Coronary artery (tissue), 2 donors: ENCODE data around the gene RDH14.

Source experiments
- DNase-seq: peaks from one replicate; pipeline ENCODE4 v3.0.0-alpha.2; 2017; ENCODE audit warnings: low spot score
- H3K27ac ChIP-seq, 2 donors: fragments of 200-600 bp; sonication (generic); one replicate each; pipeline ENCODE4 v1.5.1; 2016 to 2019
- H3K4me3 ChIP-seq: fragments of 200-600 bp; sonication (generic); 2 replicates; pipeline ENCODE4 v1.5.1; 2016; ENCODE audit warnings: mild to moderate bottlenecking, moderate library complexity
- CTCF ChIP-seq: fragments of 200-600 bp; sonication (generic); IDR thresholded peaks from one replicate; pipeline ENCODE4 v1.5.1; 2019; ENCODE audit warnings: antibody characterized with exemption

Gene RDH14

GRCh38 chr2:18600255-18600613 is 39.8 kb upstream of the RDH14 start:
- Histone ChIP-seq H3K4me3 (no peak overlapping the region), H3K27ac (peak overlapping the region in 1 of 2 donors; percentile 54)
- DNase-seq: no peak
- TF ChIP-seq CTCF: no peak

- TF ChIP-seq CTCF: no peak
- DNase-seq: no peak
- Histone ChIP-seq H3K27ac (peak overlapping the region in 1 of 2 donors; percentile 54), H3K4me3 (no peak overlapping the region)
Measured at GRCh38 chr2:18599509-18600254, 39.2 kb upstream of the RDH14 start.

- Histone ChIP-seq H3K4me3 (no peak overlapping the region), H3K27ac (peak overlapping the region in 1 of 2 donors; percentile 54)
- DNase-seq: no peak
- no peak for TF ChIP-seq CTCF
Measured at GRCh38 chr2:18598848-18599484, 38.5 kb upstream of the RDH14 start.

GRCh38 chr2:18597618-18598017 is 37.2 kb upstream of the RDH14 start:
- Histone ChIP-seq H3K4me3 (no peak overlapping the region), H3K27ac (no peak overlapping the region)
- no peak for DNase-seq
- TF ChIP-seq CTCF: no peak

- Histone ChIP-seq H3K27ac (no peak overlapping the region), H3K4me3 (no peak overlapping the region)
- TF ChIP-seq CTCF: no peak
- no peak for DNase-seq
Measured at GRCh38 chr2:18596993-18597392, 36.5 kb upstream of the RDH14 start.

GRCh38 chr2:18593496-18593895 is 33.0 kb upstream of the RDH14 start:
- Histone ChIP-seq H3K27ac (no peak overlapping the region), H3K4me3 (no peak overlapping the region)
- TF ChIP-seq CTCF: no peak
- DNase-seq: no peak

- Histone ChIP-seq H3K4me3 (no peak overlapping the region), H3K27ac (no peak overlapping the region)
- DNase-seq: no peak
- TF ChIP-seq CTCF: no peak
Measured at GRCh38 chr2:18592372-18592771, 31.9 kb upstream of the RDH14 start.
